ENCODE results near the gene CBFB.

GRCh38 chr16:67028696-67029253, at the start of gene CBFB:
- no peak for TF ChIP-seq EZH2 (IDR thresholded peaks at IDR 0.05; ENCODE audit: borderline replicate concordance)
- TF ChIP-seq CTCF (IDR thresholded peaks at IDR 0.05; ENCODE audit: poor library complexity) = no peak

All from hepatocyte (in vitro differentiated cells).